GM19193 (cell line): ENCODE results near the gene HS1BP3.

Experiments
- POLR2A ChIP-seq: IDR thresholded peaks from 4 replicates; pipeline ENCODE4 v1.6.1; 2011; ENCODE audit not compliant: insufficient read depth, insufficient read length; ENCODE audit errors: extremely low read depth

HS1BP3 gene

GRCh38 chr2:20579866-20580265 is 71.0 kb downstream of the HS1BP3 start:
- TF ChIP-seq POLR2A, result no peak

DNA sequence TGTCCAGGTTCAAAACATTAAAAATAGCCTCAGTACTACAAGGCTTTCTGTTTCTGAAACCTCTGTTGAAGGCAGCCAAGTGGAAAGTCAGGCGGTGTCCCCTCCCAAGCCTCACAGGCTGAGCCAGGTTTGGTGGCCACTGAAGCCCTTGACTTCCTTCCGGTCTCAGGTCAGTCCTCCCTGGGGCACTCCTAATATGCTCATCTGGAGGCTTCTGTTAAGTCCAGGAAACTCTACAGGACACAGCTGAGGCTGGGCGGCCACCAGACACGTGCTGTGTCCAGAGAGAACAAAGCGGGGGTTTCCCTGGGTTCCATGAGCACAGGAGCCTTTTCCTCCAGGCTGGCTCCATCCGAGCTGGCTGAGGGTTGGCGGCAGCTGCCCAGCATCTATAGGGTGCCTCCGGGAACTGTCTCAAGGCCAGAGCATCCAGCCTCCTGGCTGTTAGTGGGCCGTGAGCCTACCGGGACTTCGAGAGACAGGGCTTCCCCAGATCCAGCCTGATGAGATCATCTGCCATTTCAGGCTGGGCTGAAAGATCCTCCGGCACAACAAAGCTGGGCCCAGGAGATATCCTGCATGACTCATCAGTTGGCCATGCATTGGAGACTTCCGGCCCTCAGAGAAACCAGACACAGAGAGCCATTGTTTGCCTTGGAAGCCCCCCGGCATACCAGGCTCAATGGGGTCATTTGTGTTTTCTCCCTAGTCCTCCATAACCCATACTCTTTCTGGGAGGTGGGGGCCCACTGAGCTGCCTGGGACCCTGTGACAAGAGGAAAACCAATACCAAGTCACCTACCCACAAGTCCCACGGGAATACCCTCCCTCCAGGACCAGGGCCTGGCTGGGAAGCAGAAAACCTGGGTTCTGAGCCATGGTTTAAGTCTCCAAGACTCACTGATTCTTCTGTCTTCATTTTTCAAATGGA is 71.7 kb downstream of the HS1BP3 start:
- no peak for TF ChIP-seq POLR2A

- no peak for TF ChIP-seq POLR2A
Measured at GRCh38 chr2:20578266-20578894, 72.5 kb downstream of the HS1BP3 start.

DNA sequence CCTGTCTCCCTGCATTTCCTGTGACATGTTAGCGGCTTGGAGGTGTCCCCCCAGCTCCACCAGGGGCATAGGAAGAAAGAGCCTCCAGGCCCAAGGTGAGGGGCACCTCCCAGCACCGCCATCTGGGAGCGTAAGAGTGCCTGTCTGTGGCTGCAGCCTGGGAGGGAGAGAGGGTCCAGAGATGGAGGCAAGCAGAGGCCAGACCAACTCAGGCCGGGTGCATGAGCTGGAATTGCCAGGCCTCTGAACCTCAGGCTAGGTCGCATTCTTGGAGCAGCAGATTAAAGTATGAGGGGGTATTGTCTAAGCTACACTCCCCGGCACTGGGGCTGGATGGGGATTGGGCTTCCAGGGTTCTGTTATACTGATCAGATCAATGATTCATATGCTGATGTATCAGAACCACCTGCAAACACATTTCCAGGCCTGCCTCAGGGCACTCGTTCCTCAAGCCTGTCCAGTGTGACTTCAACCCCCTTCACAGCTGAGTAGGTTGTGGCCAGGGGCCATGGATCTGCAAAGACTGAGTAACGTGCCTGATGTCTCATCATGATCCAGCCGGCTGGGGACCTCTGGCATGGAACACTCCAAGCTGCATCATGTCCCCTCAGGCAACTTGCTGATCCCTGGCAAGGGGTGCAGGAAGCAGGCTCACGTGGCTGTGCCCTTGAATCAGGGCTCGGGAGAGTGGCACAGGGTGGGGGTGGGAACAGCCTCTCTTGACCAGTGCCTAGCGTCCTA is 73.2 kb downstream of the HS1BP3 start:
- no peak for TF ChIP-seq POLR2A

- TF ChIP-seq POLR2A, result no peak
Measured at GRCh38 chr2:20576598-20577115, 74.2 kb downstream of the HS1BP3 start.

DNA sequence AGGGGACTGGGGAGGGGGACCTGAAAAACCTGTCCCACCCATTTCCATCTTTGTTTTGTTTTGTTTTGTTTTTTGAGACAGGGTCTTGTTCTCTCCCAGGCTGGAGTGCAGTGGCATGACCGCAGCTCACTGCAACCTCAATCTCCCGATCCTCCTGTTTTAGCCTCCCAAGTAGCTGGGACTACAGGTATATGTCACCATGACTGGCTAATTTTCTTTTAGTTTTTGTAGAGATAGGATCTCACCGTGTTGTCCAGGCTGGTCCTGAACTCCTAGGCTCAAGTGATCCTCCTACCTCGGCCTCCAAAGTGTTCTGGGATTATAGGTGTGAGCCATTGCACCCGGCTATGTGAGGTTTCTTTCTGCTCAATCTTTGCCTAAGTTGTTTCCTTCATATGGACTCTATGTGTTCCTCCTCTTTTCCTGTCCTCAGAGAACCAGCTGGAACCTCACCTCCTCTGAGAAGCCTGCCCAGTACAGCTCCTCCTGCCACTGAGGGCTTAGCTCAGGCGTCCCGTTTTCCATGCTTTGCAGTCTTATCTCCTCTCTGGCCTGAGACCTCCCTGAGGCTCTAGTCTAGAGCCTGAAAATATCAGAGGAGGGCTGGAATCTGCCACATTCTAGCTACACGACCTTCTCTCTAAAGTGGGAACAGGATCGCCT is 74.8 kb downstream of the HS1BP3 start:
- TF ChIP-seq POLR2A, result no peak

GRCh38 chr2:20575414-20575813 is 75.5 kb downstream of the HS1BP3 start:
- TF ChIP-seq POLR2A, result no peak

- TF ChIP-seq POLR2A, result no peak
Measured at GRCh38 chr2:20574930-20575329, 76.0 kb downstream of the HS1BP3 start.

DNA sequence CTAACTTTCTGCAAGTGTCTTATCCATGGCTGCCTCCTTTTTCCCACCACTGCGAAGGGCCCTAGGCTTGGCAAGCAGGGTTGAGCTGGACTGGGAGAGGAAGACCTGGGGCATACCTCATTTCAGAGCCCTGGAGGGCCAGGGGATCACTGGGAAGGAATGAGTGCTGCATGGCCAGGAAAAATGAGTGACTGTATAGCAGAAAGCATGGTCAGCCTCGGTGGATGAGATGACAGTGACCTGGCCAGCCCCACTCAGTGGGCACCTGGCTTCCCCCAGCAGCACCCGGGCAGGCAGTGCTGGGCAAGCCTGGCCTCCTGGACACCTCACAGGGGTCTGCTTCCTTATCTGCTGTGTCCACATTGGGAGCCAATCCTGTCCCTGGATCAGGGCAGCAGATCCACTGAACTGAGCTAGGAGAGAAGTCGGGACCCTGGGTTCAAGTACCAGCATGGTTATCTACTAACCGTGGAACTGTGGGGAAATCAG is 76.4 kb downstream of the HS1BP3 start:
- TF ChIP-seq POLR2A, result no peak

GRCh38 chr2:20573620-20574422 is 77.1 kb downstream of the HS1BP3 start:
- TF ChIP-seq POLR2A, result no peak

DNA sequence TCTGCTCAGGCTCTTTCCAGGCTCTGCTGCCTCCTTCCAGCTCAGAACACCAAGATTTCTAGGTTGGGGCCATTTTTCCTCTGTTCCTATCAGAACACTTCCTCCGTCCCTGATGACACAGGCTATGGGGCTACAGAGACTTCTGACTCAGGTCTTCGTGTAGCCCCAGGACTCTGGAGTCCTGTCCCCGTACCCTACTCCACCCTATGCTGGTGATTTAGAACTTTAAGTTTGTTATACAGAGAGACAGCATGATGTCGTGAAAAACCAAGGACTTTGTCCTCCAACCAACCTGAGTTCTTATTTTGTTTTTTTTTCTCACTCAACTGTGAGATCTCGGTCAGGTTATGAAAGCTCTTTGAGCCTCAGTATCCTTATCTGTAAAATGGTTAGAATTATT is 78.7 kb downstream of the HS1BP3 start:
- no peak for TF ChIP-seq POLR2A

GRCh38 chr2:20571644-20572215 is 79.2 kb downstream of the HS1BP3 start:
- no peak for TF ChIP-seq POLR2A

DNA sequence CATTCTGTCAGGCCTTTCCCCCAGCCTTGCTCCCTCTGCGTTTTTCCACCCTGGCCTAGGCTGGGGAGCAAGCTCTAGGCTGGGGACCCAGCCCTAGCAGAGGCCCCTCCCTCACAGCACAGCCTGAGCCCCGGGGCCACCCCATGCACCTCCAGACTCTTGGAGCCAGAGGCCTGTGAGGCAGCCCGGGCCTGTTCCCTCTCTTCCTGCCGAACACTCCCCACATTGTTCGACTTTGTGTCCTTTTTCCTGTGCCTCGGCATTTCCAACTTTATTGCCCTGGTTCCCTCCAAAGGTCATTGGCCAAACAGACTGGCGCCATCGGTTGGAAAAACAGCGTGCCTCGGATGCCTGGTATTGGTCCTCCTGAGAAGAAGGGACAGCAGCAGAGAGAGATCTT is 79.7 kb downstream of the HS1BP3 start:
- no peak for TF ChIP-seq POLR2A
